Colon (tissue), 2 donors: ENCODE results near the gene KCNK7.

Experiments
- FAIRE-seq: peaks from 2 replicates; lab custom pipeline; 2012; peaks lifted over from hg19 to GRCh38; lab: Jason Lieb, UNC
- donor health status: control.
- donor health status: control.

The KCNK7 gene

GRCh38 chr11:65556470-65557279, 38.9 kb downstream of the KCNK7 start:
- FAIRE-seq = no peak

GRCh38 chr11:65555693-65556231, 39.8 kb downstream of the KCNK7 start:
- no peak for FAIRE-seq

GRCh38 chr11:65554842-65555430, 40.7 kb downstream of the KCNK7 start:
- FAIRE-seq = no peak

- FAIRE-seq = no peak
These were observed 41.4 kb downstream of the KCNK7 start for GRCh38 chr11:65554057-65554818.

- FAIRE-seq = no peak
These were observed 42.1 kb downstream of the KCNK7 start for GRCh38 chr11:65553301-65554001.

GRCh38 chr11:65552388-65552951, 43.1 kb downstream of the KCNK7 start:
- FAIRE-seq = no peak

- no peak for FAIRE-seq
These were observed 43.8 kb downstream of the KCNK7 start for GRCh38 chr11:65551572-65552387.

- no peak for FAIRE-seq
These were observed 46.5 kb downstream of the KCNK7 start for GRCh38 chr11:65549096-65549495.

GRCh38 chr11:65548395-65548794, 47.2 kb downstream of the KCNK7 start:
- no peak for FAIRE-seq

- no peak for FAIRE-seq
These were observed 48.0 kb downstream of the KCNK7 start for GRCh38 chr11:65547446-65548125.

GRCh38 chr11:65546217-65546958, 49.2 kb downstream of the KCNK7 start:
- FAIRE-seq = no peak

- FAIRE-seq = no peak
These were observed 49.8 kb downstream of the KCNK7 start for GRCh38 chr11:65545853-65546216.
